Measurements from ENCODE around the gene ODAD4. TPM values are rescaled to one million over a fixed set of nuclear protein-coding genes. Genes with fewer than 3 reads are reported as not detected.

ODAD4 gene
- total and polyA plus RNA-seq, 2 of the 8 experiments (the other 6 are each of a cell fraction or from before 2014, with no cell fraction given): 0.48 to 1.3 TPM

DNA sequence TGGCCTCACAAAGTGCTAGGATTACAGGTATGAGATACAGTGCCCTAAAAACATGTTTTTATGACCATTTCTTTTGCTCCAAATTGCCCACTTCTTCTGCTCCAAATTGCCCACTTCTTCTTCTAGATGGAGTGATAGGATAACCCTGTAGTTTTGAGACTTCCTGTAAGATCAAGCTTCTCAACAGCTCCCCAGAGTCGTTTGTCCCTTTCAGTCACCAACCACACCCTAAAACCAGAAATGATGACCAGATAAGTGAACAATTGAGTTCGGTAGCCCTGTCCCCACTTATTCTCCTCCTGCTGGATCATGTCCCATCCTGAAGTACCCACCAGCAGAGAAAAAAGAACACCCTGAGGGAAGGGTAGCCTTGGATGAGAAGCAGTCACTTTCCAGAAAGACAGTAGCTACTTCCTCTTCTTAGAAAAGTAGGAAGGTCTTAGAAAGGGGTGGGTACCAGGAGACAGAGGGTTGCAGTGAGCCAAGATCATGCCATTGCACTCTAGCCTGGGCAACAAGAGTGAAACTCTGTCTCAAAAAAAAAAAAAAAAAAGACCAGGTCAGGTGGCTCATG lies 2.5 kb downstream of the ODAD4 start:
- Histone ChIP-seq H3K79me1 (ENCODE audit: low read depth, low read length) (no peaks in the 10 kb centered on the region; the same call in 1 of the 2 replicates), H2AFZ (ENCODE audit: low read length) (no peak overlapping the region), H3K23ac (ENCODE audit: insufficient read length) (no peak overlapping the region), H3K36me3 (ENCODE audit: control insufficient read depth in 2 of 4, insufficient read depth in 4 of 4, low read length in 3 of 4) (peaks cover 0 to 3% (median 0%) of the 10 kb centered on the region in 4 experiments; a peak in 2 of 8 replicates), H3K18ac (ENCODE audit: extremely low read depth, low read length) (no peak overlapping the region), H3K4ac (replicated peaks; ENCODE audit: insufficient read length, low read depth, low read length) (no peak overlapping the region), H2BK15ac (ENCODE audit: low read length) (no peak overlapping the region; the same call in 1 of the 2 replicates), H4K5ac (ENCODE audit: insufficient read length, low read depth, low read length) (no peak overlapping the region), H3K23me2 (ENCODE audit: low read depth, low read length) (peaks cover 4% of the 10 kb centered on the region; the same call in 1 of the 2 replicates), H3K56ac (replicated peaks; ENCODE audit: insufficient read length, low read depth, low read length) (no peak overlapping the region), H2BK5ac (ENCODE audit: low read depth, low read length) (no peak overlapping the region), H3K9me3 (ENCODE audit: insufficient read depth in 2 of 2, low read depth in 1 of 2, low read length in 1 of 2) (no peaks in the 10 kb centered on the region), H3K4me1 (replicated peaks in 1 of 4; ENCODE audit: control insufficient read depth in 3 of 4, insufficient read depth in 4 of 4, low read length in 3 of 4) (peaks cover 0 to 4% (median 2%) of the 10 kb centered on the region in 4 experiments; a peak in 2 of 7 replicates), H3K27me3 (replicated peaks in 1 of 4; ENCODE audit: control insufficient read depth in 3 of 4, extremely low read depth in 1 of 4, insufficient read depth in 3 of 4, low read length in 3 of 4) (no peaks in the 10 kb centered on the region), H3K4me3 (ENCODE audit: extremely low read depth in 1 of 4, insufficient read depth in 2 of 4, low read depth in 3 of 4, low read length in 4 of 4) (no peak overlapping the region), H3K14ac (ENCODE audit: insufficient read length) (no peak overlapping the region), H4K91ac (replicated peaks; ENCODE audit: insufficient read length, low read length) (no peak overlapping the region), H2BK20ac (ENCODE audit: low read length) (no peak overlapping the region), H3K79me2 (ENCODE audit: control insufficient read depth in 1 of 2, insufficient read depth in 2 of 2, low read length in 2 of 2) (no peaks in the 10 kb centered on the region), H4K20me1 (replicated peaks in 1 of 2; ENCODE audit: control insufficient read depth in 1 of 2, insufficient read depth in 2 of 2, low read length in 2 of 2) (no peaks in the 10 kb centered on the region), H2BK12ac (ENCODE audit: low read depth, low read length) (no peak overlapping the region), H3K4me2 (ENCODE audit: insufficient read depth in 1 of 2, low read depth in 2 of 2, low read length in 2 of 2) (no peak overlapping the region), H4K8ac (ENCODE audit: extremely low read depth, insufficient read depth, low read length) (no peak overlapping the region), H2AK5ac (ENCODE audit: low read depth, low read length) (no peak overlapping the region), H2BK120ac (replicated peaks; ENCODE audit: low read depth, low read length) (no peak overlapping the region), H3K9ac (replicated peaks in 1 of 4; ENCODE audit: extremely low read depth in 1 of 4, low read depth in 3 of 4, low read length in 3 of 4) (no peak overlapping the region), H3K27ac (ENCODE audit: low read depth, low read length) (no peak overlapping the region)
- ChIA-PET POLR2A (ENCODE audit: partially characterized antibody) (interaction anchor here (0.6 to 6.8 kb wide), 5 partner anchors 13 to 244 kb away, joined by 3 to 64 read pairs (median 3); partner anchors contain the start of gene ACLY), CTCF (ENCODE audit: partially characterized antibody) (interaction anchor here (0.6 to 1.5 kb wide), 2 partner anchors 12 to 27 kb away, joined by 3 to 5 read pairs; no protein-coding TSS in a partner anchor)
- no peak for FAIRE-seq
- DNase-seq (ENCODE audit: low read depth in 1 of 2, low spot score in 2 of 2): no peak
- WGBS, 2 experiments (ENCODE audit: extremely low coverage in 1 of 2, insufficient coverage in 1 of 2, insufficient read length in 1 of 2, insufficient replicate concordance in 2 of 2, low coverage in 1 of 2, low lambda C conversion rate in 2 of 2, missing lambda C conversion rate in 1 of 2): 88% methylated on average over 2 of the region's 2 CpGs; no CpG with 5 or more reads in 1 of the 2 experiments
- TF ChIP-seq BACH1 (IDR thresholded peaks at IDR 0.05; ENCODE audit: low read length) (no peak), GTF2F1 (IDR thresholded peaks at IDR 0.05; ENCODE audit: borderline replicate concordance, low read depth, low read length) (no peak), TCF12 (IDR thresholded peaks at IDR 0.05; ENCODE audit: low read depth, low read length) (no peak), NRF1 (IDR thresholded peaks at IDR 0.05; ENCODE audit: low read depth, low read length) (no peak), YY1 (IDR thresholded peaks at IDR 0.05; ENCODE audit: low read depth, low read length) (no peak)
- TF ChIP-seq, protein P1, sequence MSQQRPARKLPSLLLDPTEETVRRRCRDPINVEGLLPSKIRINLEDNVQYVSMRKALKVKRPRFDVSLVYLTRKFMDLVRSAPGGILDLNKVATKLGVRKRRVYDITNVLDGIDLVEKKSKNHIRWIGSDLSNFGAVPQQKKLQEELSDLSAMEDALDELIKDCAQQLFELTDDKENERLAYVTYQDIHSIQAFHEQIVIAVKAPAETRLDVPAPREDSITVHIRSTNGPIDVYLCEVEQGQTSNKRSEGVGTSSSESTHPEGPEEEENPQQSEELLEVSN (IDR thresholded peaks at IDR 0.05): no peak
- TF ChIP-seq, protein P2, sequence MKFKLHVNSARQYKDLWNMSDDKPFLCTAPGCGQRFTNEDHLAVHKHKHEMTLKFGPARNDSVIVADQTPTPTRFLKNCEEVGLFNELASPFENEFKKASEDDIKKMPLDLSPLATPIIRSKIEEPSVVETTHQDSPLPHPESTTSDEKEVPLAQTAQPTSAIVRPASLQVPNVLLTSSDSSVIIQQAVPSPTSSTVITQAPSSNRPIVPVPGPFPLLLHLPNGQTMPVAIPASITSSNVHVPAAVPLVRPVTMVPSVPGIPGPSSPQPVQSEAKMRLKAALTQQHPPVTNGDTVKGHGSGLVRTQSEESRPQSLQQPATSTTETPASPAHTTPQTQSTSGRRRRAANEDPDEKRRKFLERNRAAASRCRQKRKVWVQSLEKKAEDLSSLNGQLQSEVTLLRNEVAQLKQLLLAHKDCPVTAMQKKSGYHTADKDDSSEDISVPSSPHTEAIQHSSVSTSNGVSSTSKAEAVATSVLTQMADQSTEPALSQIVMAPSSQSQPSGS (IDR thresholded peaks at IDR 0.05; ENCODE audit: low read length): no peak

All from H1 (cell line).